ENCODE results near the gene PIGO. TPM values are rescaled to one million over a fixed set of nuclear protein-coding genes. Genes with fewer than 3 reads are reported as not detected.
A peak's percentile ranks its signal among the peaks of the same experiment; 100 is the strongest.

The PIGO gene
- total and polyA plus RNA-seq, 2 of the 4 experiments (the other 2 are of a cell fraction) = 9.3 to 18.2 TPM

DNA sequence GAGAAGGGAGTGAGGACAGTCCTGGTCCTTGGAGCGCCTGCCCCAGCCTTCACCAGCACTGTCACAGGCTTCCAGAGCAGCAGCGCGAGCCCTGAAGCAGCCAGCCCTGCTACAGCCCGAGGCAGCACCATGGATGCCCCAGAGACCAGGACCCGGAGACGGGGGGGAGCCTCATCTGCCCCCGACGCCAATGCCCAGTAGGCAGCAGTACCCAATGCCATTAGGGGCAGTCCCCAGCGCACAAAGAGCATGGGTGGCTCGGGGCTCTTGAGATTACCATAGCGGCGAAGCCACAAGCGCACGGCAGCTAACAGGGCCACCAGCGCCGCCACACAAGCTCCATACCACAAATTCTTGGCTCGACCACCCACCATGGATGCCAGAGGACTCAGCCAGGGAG, 4.9 kb downstream of the PIGO start:
- Histone ChIP-seq H3K9ac (ENCODE audit: low read depth, low read length) (no peak overlapping the region), H3K4ac (ENCODE audit: low read depth, low read length) (no peak overlapping the region), H4K91ac (ENCODE audit: insufficient read depth, low read depth, low read length) (no peak overlapping the region), H2BK20ac (ENCODE audit: low read depth, low read length) (no peak overlapping the region), H3K14ac (replicated peaks; ENCODE audit: low read depth, low read length) (no peak overlapping the region), H2AFZ (replicated peaks; ENCODE audit: low read length, poor library complexity) (no peak overlapping the region), H2BK5ac (ENCODE audit: low read depth, low read length, poor library complexity, severe bottlenecking) (no peak overlapping the region), H4K5ac (ENCODE audit: low read depth, low read length) (no peak overlapping the region), H3K4me2 (ENCODE audit: low read depth, low read length) (no peak overlapping the region), H3K27ac (ENCODE audit: insufficient read depth, low read length) (no peak overlapping the region), H2BK120ac (ENCODE audit: low read depth, low read length) (no peak overlapping the region), H2AK9ac (replicated peaks; ENCODE audit: low read depth, low read length, poor library complexity) (peak overlapping the region; percentile 9), H3K9me3 (ENCODE audit: control insufficient read depth, insufficient read depth, low read length) (no peaks in the 10 kb centered on the region), H2BK15ac (ENCODE audit: low read depth, low read length) (no peak overlapping the region), H3K79me1 (ENCODE audit: low read depth in 1 of 2, low read length in 2 of 2) (peaks cover 7 to 19% of the 10 kb centered on the region in 2 experiments; a peak in 3 of 4 replicates), H3K4me3 (ENCODE audit: insufficient read depth, low read depth, low read length) (no peak overlapping the region), H3K56ac (ENCODE audit: extremely low read depth, insufficient read depth, low read length) (no peak overlapping the region), H3K4me1 (ENCODE audit: control insufficient read depth, insufficient read depth, low read length) (no peaks in the 10 kb centered on the region), H3K9me1 (ENCODE audit: insufficient read depth, low read length) (0 out of 2 replicates have a peak, but pooled peaks cover 7% of the 10 kb centered on the region), H3K27me3 (ENCODE audit: control insufficient read depth, insufficient read depth, low read length) (no peaks in the 10 kb centered on the region), H3K36me3 (ENCODE audit: control insufficient read depth, insufficient read depth, low read length) (peaks cover 48% of the 10 kb centered on the region), H4K8ac (ENCODE audit: low read depth in 2 of 2, low read length in 2 of 2) (no peak overlapping the region), H4K20me1 (ENCODE audit: insufficient read depth, low read length) (no peaks in the 10 kb centered on the region), H2AK5ac (ENCODE audit: low read depth, low read length) (no peak overlapping the region), H3K18ac (ENCODE audit: low read depth, low read length) (no peak overlapping the region), H3K23ac (ENCODE audit: low read depth, low read length) (no peak overlapping the region)
- 96% methylated on average over 5 of the region's 17 CpGs; no CpG with 5 or more reads in 1 of the 2 experiments for WGBS, 2 experiments (ENCODE audit: extremely low coverage in 2 of 2, insufficient read length in 1 of 2)
- ATAC-seq (ENCODE audit: low read depth) (no peak), DNase-seq (no peak)
- no peak for TF ChIP-seq MAFK (IDR thresholded peaks at IDR 0.05; ENCODE audit: low read depth, low read length)
- no peak for TF ChIP-seq CEBPB (IDR thresholded peaks at IDR 0.05; ENCODE audit: low read depth, low read length)
- no peak for TF ChIP-seq FOS (IDR thresholded peaks at IDR 0.05; ENCODE audit: low read depth, low read length)
- TF ChIP-seq, protein P1, sequence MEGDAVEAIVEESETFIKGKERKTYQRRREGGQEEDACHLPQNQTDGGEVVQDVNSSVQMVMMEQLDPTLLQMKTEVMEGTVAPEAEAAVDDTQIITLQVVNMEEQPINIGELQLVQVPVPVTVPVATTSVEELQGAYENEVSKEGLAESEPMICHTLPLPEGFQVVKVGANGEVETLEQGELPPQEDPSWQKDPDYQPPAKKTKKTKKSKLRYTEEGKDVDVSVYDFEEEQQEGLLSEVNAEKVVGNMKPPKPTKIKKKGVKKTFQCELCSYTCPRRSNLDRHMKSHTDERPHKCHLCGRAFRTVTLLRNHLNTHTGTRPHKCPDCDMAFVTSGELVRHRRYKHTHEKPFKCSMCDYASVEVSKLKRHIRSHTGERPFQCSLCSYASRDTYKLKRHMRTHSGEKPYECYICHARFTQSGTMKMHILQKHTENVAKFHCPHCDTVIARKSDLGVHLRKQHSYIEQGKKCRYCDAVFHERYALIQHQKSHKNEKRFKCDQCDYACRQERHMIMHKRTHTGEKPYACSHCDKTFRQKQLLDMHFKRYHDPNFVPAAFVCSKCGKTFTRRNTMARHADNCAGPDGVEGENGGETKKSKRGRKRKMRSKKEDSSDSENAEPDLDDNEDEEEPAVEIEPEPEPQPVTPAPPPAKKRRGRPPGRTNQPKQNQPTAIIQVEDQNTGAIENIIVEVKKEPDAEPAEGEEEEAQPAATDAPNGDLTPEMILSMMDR (conservative IDR thresholded peaks at IDR 0.05; ENCODE audit: low read depth, low read length) = no peak
- no peak for TF ChIP-seq BHLHE40 (IDR thresholded peaks at IDR 0.05; ENCODE audit: low read depth, low read length)
- no peak for TF ChIP-seq POLR2A (IDR thresholded peaks at IDR 0.05; ENCODE audit: low read depth, low read length)
- TF ChIP-seq SMC3 (IDR thresholded peaks at IDR 0.05; ENCODE audit: low read depth, low read length) = no peak
- no peak for TF ChIP-seq RCOR1 (IDR thresholded peaks at IDR 0.05; ENCODE audit: insufficient replicate concordance, low read length)
- TF ChIP-seq CHD1 (IDR thresholded peaks at IDR 0.05; ENCODE audit: low read depth, low read length) = no peak
- no peak for TF ChIP-seq RAD21 (IDR thresholded peaks at IDR 0.05; ENCODE audit: low read length)
- ChIA-PET POLR2A (ENCODE audit: unreplicated experiment) (no interaction called here), CTCF (interaction anchor here (0.6 kb wide), 1 partner anchor 413 kb away, joined by 8 read pairs; no protein-coding TSS in a partner anchor)
- in situ Hi-C loops (cut with MboI; ENCODE audit: low sequenced_read_pairs) (no loop called here), intact Hi-C loops (cut with micrococcal nuclease) (no loop called here), dilution Hi-C loops (cut with HindIII; ENCODE audit: low sequenced_read_pairs, unreplicated experiment) (no loop called here)
- no TSS peak for BruUV-seq (replicated peaks)
